NT2/D1 (cell line): ENCODE measurements around the gene HSPA8.

Source experiments
- DNase-seq: peaks from one replicate; pipeline ENCODE4 v3.0.0-alpha.2; 2011; ENCODE audit warnings: low read depth, low spot score
- H3K27me3 ChIP-seq: 2 replicates; pipeline ENCODE4 v1.6.0; 2011; ENCODE audit warnings: mild to moderate bottlenecking; ENCODE audit not compliant: insufficient read length, insufficient read depth
- H3K36me3 ChIP-seq: 2 replicates; pipeline ENCODE4 v1.6.1; 2011; ENCODE audit warnings: mild to moderate bottlenecking, low read length, mixed read lengths; ENCODE audit not compliant: insufficient read depth, insufficient read length
- H3K4me1 ChIP-seq: 2 replicates; pipeline ENCODE4 v1.5.1; 2011; ENCODE audit not compliant: insufficient read depth, insufficient read length
- H3K4me3 ChIP-seq: 2 replicates; pipeline ENCODE4 v1.5.1; 2011; ENCODE audit warnings: low read depth; ENCODE audit not compliant: insufficient read length
- H3K9ac ChIP-seq: 2 replicates; pipeline ENCODE4 v1.6.0; 2011; ENCODE audit warnings: low read depth; ENCODE audit not compliant: insufficient read length
- H3K9me3 ChIP-seq: 2 replicates; pipeline ENCODE4 v1.5.1; 2011; ENCODE audit warnings: mild to moderate bottlenecking, low read length; ENCODE audit not compliant: insufficient read depth
- SUZ12 ChIP-seq: IDR thresholded peaks from 2 replicates; pipeline ENCODE4 v1.6.1; 2011; ENCODE audit not compliant: insufficient read length, insufficient read depth; ENCODE audit errors: extremely low read depth
- YY1 ChIP-seq: IDR thresholded peaks from 2 replicates; pipeline ENCODE4 v1.6.1; 2011; ENCODE audit not compliant: insufficient read length, insufficient read depth
- ZNF274 ChIP-seq: IDR thresholded peaks from 2 replicates; pipeline ENCODE4 v1.6.1; 2011; ENCODE audit warnings: mild to moderate bottlenecking, low read depth, low read length

HSPA8 gene

GRCh38 chr11:123084454-123084853, 22.5 kb upstream of the HSPA8 start:
- Histone ChIP-seq H3K4me1 (no peaks in the 10 kb centered on the region), H3K4me3 (no peak overlapping the region), H3K9me3 (peaks cover 4% of the 10 kb centered on the region; the same call in 1 of the 2 replicates), H3K27me3 (no peaks in the 10 kb centered on the region), H3K9ac (no peak overlapping the region), H3K36me3 (peaks cover 20% of the 10 kb centered on the region)
- TF ChIP-seq YY1 (no peak), ZNF274 (no peak), SUZ12 (no peak)
- no peak for DNase-seq

DNA sequence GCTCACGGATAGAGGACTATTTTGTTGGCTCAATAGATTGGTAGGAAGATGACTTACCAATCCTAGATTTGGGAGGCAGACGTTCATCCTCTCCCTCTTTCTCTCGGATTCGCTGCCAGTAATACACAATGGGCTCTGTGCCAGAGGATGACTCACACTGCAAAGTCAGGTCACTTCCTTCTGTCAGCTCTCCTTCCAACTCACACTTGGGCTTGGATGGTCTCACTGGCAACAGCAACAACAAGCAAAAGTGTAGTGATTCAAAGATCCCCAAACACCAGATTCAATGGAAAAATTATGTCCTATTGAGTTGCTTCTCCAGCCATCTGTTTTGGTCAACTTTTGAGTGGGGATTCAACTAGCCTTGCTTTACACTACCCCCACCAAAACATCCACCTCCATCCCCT, 21.7 kb upstream of the HSPA8 start:
- Histone ChIP-seq H3K9ac (no peak overlapping the region), H3K36me3 (peaks cover 20% of the 10 kb centered on the region), H3K9me3 (peaks cover 4% of the 10 kb centered on the region; the same call in 1 of the 2 replicates), H3K27me3 (no peaks in the 10 kb centered on the region), H3K4me1 (no peaks in the 10 kb centered on the region), H3K4me3 (no peak overlapping the region)
- no peak for DNase-seq
- TF ChIP-seq SUZ12, result no peak
- TF ChIP-seq YY1, result no peak
- no peak for TF ChIP-seq ZNF274

- Histone ChIP-seq H3K9ac (no peak overlapping the region), H3K27me3 (no peaks in the 10 kb centered on the region), H3K4me3 (no peak overlapping the region), H3K36me3 (peaks cover 20% of the 10 kb centered on the region), H3K9me3 (peaks cover 4% of the 10 kb centered on the region; the same call in 1 of the 2 replicates), H3K4me1 (no peaks in the 10 kb centered on the region)
- no peak for TF ChIP-seq SUZ12
- TF ChIP-seq ZNF274, result no peak
- TF ChIP-seq YY1, result no peak
- DNase-seq, result no peak
Observed at GRCh38 chr11:123082977-123083376, 21.0 kb upstream of the HSPA8 start.

DNA sequence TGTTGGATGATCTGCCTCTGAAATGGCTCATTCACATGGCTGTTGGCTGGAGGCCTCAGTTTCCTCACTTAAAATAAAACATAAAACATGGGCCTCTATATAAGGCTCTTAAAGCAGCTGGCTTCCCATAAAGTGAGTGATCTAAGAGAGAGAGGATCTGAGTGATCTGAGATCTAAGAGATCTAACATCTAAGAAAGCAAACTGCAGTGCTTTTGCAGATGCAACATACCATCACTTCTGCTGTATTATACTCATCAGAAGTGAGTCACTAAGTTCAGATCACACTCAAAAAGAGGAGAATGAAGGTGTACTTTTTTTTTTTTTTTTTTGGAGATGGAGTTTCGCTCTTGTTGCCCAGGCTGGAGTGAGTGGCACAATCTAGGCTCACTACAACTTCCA, 18.1 kb upstream of the HSPA8 start:
- peaks cover 17% of the 10 kb centered on the region for H3K36me3 ChIP-seq
- H3K4me1 ChIP-seq, result no peaks in the 10 kb centered on the region
- no peak for TF ChIP-seq YY1
- no peak overlapping the region for H3K9ac ChIP-seq
- H3K27me3 ChIP-seq, result no peaks in the 10 kb centered on the region
- no peak overlapping the region for H3K4me3 ChIP-seq
- no peak for DNase-seq
- peaks cover 4% of the 10 kb centered on the region; the same call in 1 of the 2 replicates for H3K9me3 ChIP-seq

DNA sequence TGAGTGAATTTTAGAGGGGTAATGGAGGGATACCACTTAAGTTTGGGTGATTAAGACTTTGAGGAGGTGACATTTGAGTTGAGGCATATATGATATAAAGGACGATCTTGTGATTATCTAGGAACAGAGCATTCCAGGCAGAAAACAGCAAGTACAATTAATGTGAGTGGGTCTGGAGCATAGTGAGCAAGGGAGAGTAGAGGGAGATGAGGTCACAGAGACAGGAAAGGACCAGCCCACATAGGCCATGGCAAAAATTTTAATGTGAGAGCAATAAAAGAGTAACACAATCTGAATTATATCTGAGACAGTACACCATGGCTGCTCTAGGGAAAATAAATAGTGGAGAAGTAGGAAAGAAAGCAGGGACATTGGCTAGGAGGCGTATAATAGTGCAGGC, 14.5 kb upstream of the HSPA8 start:
- Histone ChIP-seq H3K9ac (no peak overlapping the region), H3K27me3 (no peaks in the 10 kb centered on the region), H3K4me1 (no peaks in the 10 kb centered on the region), H3K9me3 (no peaks in the 10 kb centered on the region), H3K4me3 (no peak overlapping the region), H3K36me3 (peaks cover 20% of the 10 kb centered on the region)
- no peak for DNase-seq
- TF ChIP-seq ZNF274 (no peak), SUZ12 (no peak), YY1 (no peak)

DNA sequence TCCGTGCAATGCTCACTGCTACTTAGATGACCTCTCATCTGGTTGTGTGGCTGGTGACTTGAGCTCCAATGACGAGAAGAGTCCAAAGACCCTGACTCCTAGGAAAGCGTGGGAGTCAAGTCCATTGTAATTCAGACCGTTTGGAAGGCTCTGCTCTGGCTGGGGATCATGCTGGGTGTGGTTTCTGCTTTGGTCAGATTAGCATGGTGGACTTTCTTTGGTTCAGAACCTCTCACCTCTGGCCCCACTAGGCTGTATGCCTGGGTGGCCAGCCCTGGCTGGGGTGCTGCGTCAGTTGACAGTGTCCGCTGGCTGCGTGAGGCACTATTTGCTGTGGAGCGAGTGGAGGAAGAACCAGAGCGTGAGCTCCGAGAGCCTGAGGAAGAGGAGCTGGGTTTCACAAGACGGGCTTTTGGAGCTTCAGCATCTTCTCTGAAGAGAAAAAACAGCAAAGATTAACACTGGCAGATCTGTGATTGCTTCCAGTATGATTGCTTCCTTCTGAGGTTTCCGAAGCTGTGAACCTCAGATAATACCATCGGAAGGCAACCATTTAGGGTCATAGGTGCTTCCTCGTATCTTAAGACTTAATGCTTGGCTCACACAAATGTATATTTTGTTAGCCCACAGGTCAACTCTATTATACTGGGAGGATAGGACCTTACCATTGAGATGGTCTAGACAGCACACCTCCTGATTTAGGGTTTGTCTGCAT, 11.6 kb upstream of the HSPA8 start:
- no peak overlapping the region for H3K9ac ChIP-seq
- no peaks in the 10 kb centered on the region for H3K27me3 ChIP-seq
- H3K4me3 ChIP-seq, result no peak overlapping the region
- H3K4me1 ChIP-seq, result no peaks in the 10 kb centered on the region
- H3K9me3 ChIP-seq, result no peaks in the 10 kb centered on the region
- TF ChIP-seq ZNF274 (no peak), YY1 (no peak), SUZ12 (no peak)
- H3K36me3 ChIP-seq, result peaks cover 17% of the 10 kb centered on the region
- DNase-seq, result no peak

DNA sequence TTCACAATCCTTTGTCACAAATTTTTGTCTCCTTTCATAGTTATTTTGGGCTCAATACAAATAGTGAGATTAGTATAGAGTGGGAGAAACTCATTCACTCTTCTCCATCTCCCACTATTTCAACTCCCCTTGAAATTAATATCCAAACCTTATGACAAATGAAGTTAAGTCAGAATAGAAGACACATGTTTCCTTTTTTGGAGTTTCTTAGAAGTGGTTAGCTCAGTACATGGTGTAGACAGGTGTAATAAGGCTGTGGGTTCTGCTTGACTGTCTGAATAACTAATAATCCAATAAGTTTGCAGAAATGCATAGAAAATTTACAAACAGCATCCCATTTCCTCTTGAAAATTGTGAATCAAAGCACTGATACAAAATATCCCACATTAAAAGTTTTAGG, 10.8 kb upstream of the HSPA8 start:
- Histone ChIP-seq H3K4me1 (no peaks in the 10 kb centered on the region), H3K4me3 (no peak overlapping the region), H3K9ac (no peak overlapping the region), H3K27me3 (no peaks in the 10 kb centered on the region), H3K36me3 (peaks cover 17% of the 10 kb centered on the region), H3K9me3 (no peaks in the 10 kb centered on the region)
- no peak for DNase-seq
- TF ChIP-seq SUZ12, result no peak
- TF ChIP-seq YY1, result no peak
- TF ChIP-seq ZNF274, result no peak
